ENCODE results near the gene WNT3A.
"Not testable (repeated sequence)": the region's sequence is repeated elsewhere in the genome, so short reads cannot be mapped to it uniquely, and the experiment has no call there.

WNT3A gene

GRCh38 chr1:228006786-228007048 is at the start of gene WNT3A:
Gene WNT3A (plus strand): TSS chr1:228006998. CDS start chr1:228007129, 131 bp downstream.
- DNase-seq, result no peak

DNA sequence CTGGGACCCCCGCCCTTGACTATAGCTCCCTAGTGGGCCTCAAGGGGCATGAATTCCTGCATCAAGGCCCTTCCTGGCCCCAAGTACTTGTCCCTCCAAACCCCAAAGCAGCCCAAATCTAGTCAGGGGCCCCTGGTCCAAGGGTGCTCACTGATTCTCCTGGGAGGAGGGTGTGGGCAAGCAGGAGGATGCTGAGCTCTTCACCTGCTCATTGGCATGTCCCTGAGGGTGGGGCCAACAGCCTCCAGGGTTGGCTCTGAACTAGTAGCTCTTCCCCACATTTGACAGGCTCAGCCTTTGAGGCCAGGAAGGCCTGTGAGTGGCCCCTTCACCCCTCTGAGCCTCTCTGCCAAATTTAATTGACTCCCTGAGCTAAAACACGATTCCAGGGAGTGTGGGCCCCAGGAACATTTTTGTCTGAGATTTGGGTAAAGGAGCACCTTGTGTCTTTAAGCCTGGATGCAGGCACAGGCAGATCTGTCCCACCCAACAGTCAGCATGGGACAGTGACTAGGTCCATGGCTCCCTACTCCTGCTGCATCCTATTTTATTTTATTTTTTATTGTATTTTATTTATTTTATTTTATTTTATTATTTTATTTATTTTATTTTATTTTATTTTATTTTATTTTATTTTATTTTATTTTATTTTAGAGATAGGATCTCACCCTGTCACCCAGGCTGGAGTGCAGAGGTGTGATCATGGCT is 48.0 kb upstream of the WNT3A start:
- no peak for DNase-seq

DNA sequence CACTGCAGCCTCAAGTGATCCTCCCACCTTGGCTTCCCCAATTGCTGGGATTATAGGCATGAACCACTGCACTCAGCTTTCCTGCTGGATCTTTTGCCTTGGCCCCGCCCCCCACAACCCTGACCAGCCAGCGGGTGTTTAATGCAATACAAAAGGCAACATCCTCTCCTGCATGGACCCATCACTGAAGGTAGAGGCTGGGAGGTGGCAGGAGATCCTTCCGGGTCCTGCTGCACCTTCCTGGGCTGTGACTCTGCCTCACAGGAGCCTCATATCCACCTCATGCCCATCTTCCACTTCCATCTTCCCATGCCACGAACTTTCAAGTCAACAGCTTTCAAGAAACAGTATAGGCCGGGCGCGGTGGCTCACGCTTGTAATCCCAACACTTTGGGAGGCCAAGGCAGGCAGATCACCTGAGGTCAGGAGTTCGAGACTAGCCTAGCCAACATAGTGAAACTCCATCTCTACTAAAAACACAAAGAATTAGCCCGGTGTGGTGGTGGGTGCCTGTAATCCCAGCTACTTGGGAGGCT is 47.4 kb upstream of the WNT3A start:
- no peak for DNase-seq

DNA sequence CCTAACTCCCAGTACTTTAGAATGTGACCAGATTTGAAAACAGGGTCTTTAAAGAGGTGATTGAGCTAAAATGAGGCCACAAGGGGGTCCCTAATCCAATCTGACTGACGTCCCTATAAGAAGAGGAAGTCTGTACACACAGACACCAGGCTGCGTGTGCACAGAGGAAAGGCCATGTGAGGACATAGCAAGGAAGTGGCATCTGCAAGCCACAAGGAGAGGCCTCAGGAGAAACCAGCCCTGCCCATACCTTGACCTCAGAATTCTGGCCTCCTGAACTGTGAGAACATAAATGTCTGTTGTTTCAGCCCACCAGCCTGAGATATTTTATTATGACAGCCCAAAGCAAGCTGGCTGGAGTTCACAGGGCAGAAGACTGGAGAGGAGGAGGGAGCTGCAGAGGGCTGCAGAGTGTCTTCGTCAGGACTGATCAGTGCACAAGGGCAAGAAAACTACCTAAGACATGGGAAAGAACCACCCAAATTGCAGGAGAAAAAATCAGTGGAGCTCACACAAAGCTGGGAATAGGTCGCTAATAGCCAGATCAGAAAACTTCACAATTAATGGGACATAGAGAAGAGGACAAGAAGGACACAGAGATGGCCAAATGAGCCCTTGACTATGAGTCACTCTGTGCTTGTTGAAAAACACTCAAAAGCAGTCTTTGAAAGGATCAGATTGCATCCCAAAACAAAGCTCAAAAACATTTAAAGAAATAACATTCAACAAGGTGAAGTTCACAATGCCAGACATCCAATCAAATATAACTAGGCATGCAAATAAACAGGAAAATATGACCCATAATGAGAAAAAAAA is 44.9 kb upstream of the WNT3A start:
- no peak for DNase-seq

- DNase-seq, result not testable (repeated sequence)
Measured at GRCh38 chr1:227966733-227967132, 40.1 kb upstream of the WNT3A start.

- DNase-seq, result not testable (repeated sequence)
Measured at GRCh38 chr1:227967815-227968214, 39.0 kb upstream of the WNT3A start.

- not testable (repeated sequence) for DNase-seq
Measured at GRCh38 chr1:227970076-227970995, 36.5 kb upstream of the WNT3A start.

DNA sequence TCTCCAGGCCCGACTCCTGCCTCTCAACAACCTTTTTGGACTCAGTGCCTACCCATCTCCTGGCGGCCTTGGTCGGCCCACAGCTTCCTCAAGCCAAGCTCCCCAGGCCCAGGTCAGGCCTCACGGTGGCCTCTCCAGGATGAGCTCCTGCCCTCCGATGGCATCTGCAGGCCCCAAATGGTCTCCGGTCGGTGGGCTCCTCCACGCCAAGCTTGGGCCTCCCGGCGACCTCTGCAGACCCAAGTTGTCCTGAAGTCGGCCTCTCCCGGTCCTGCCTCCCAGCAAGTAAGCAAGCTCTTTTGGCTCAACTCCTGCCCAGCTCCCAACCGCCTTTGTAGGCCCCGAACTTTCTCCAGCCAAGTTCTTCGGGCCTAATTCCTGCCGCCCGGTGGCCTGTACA is 35.6 kb upstream of the WNT3A start:
- DNase-seq, result not testable (repeated sequence)

DNA sequence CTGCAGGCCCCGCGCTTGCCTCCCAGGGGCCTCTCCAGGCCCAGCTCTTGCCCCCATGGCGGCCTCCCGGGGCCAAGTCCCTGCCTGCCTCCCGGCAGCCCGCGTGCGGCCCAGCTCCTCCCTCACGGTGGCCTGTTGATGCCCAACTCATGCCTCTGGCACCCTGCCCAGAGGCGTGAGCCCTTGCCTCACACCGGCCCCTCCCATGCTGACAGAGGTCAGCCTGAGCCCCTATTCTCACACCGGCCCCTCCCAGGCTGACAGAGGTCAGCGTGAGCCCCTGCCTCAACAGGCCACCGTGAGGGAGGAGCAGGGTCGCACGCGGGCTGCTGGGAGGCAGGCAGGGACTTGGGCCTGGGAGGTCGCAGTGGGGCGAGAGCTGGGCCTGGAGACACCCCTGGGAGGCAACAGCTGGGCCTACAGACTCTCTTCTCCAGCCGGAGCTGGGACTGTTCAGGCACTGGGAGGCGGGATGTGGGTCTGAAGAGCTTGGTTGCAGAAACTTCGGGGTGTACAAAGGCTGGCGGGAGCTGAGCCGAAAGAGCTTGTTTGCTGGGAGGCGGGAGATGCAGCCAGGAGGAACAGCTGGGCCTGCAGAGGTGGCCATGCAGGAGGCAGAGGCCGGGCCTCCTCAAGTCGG is 35.0 kb upstream of the WNT3A start:
- not testable (repeated sequence) for DNase-seq

- not testable (repeated sequence) for DNase-seq
Measured at GRCh38 chr1:227972283-227972679, 34.5 kb upstream of the WNT3A start.

DNA sequence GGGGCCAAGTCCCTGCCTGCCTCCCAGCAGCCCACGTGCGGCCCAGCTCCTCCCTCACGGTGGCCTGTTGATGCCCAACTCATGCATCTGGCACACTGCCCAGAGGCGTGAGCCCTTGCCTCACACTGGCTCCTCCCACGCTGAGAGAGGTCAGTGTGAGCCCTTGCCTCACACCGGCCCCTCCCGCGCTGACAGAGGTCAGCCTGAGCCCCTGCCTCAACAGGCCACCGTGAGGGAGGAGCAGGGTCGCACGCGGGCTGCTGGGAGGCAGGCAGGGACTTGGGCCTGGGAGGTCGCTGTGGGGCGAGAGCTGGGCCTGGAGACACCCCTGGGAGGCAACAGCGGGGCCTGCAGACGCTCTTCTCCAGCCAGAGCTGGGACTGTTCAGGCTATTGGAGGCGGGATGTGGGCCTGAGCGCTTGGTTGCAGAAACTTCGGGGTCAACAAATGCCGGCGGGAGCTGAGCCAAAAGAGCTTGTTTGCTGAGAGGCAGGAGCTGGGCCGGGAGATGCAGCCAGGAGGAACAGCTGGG is 33.9 kb upstream of the WNT3A start:
- DNase-seq, result not testable (repeated sequence)

DNA sequence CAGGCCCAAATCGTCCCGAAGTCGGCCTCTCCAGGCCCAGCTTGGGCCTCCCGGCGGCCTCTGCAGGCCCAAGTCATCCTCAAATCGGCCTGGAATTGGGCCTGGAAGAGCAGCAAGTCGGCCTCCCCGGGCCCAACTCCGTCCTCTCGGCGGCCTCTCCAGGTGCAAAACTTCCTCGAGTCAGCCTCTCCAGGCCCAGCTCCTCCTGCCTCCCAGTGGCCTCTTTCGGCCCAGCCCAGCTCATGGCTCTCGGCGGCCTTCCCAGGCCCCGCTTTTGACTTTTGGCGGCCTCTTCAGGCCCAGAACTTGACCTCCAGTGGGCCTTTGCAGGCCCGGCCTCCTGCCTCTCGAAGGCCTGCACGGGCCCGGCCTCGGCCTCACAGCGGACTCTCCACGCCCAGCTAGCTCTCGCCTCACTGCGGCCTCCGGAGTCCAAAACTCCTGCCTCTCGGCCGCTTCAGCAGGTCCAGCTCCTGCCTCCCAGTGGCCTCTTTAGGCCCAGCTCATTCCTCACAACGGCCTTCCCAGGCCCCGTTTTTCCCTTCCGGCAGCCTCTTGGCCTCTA is 33.0 kb upstream of the WNT3A start:
- DNase-seq, result not testable (repeated sequence)

- DNase-seq, result not testable (repeated sequence)
Measured at GRCh38 chr1:227975583-227976283, 31.1 kb upstream of the WNT3A start.

GRCh38 chr1:227987181-227987580 is 19.6 kb upstream of the WNT3A start:
- DNase-seq, result no peak

- no peak for DNase-seq
Measured at GRCh38 chr1:227994632-227995300, 12.0 kb upstream of the WNT3A start.

DNA sequence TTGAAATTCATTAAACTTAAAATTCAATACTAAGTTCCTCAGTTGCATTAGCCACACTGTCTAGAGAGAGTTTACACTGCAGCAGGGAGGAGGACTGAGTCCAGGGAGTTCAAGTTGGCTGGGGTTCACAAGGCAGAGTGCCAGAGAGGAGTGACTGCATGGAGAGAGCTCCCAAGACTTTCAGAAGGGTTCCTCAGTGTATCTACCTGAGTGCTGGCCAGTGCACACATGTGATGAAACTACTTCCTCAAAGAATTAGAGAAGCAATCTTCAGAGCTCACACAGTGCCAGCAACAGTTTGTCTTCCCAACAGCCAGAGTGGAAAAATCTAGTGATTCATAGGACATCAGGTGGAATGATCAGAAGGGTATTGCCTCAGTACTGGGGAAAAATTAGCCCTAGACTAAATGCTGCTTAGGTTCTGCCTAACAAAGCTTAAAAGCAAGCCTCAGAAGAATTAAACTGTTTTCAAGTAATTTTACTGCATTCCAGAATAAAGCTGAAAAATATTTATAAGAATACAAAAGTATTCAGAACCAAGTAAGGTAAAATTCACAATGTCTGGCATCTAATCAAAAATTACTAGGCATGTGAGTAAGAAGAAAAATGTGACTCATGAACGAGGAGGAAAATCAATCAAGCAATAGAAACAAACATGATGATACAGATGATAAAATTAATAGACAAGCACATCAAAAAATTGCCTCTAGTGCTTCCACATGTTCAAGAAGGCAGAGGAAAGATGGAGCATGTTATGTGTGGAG is 10.4 kb upstream of the WNT3A start:
- DNase-seq, result no peak

DNA sequence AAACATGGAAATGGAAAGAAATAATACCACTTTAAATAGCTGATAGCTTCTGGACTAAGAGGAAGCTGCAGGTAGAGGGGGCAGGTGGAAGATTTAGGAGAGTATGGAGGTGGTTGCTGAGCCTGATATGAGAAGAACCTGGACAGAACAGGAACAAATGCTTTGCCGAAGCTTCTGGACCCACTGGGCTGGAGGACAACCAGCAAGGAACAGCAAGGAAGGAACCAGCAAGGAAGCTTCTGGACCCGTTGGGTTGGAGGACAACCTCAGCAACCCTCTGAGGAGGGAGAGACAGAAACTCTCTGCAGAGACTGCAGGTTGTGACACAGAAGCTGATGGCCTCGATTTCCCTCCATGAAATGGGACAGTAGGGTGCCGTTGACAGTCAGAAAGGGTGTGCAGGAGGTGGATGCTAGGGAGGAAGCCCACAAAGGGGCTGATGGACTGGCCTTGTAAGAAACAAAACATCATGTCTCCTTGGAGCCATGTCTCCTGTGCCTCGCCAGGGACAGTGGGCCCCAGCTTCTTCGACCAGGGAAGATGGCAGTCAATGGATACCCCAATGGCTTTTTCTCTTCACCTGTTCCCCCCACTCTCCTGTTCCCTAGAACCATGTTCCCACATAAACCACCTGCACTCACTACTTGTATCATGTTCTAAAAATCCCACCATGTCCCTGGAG is 8.3 kb upstream of the WNT3A start:
- DNase-seq, result no peak

DNA sequence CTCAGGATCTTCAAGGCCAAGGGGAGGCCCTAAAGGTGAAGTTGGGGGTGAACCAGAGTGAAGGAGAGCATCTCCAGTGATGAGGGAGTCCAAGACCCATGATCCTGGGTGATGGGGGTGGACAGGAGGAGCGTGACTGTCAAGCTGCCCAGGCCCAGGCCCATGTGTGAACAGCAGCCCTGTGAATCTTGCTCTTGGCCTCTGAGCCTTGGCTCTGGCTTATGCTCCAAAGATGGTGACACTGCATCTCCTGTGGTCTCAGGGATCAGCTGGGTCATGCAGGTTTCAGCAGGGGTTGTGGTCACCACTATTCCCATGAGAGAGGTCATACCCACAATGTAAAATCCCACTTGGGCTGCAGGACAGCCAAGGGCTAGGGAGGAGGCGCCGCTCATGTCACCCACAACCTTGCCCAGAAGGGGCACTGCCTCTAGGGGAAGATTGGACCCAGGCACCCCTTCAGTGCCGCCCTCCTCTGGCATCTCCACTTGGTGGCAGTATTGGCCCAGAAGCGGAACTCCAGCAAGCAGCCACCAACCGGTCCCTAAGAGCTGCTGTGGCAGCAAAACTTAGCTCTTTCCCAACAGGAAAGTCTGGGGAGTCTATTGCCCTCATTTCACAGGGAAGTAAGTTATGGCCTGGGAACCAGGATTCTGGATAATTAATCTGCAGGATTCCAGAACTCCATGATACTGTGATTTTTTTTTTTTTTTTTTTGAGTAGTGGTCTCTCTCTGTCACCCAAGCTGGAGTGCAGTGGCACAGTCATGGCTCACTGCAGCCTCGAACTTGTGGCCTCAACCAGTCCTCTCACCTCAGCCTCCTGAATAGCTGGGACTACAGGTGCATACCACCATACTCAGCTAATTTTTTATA is 7.5 kb upstream of the WNT3A start:
- DNase-seq, result peak; percentile 66
